Measurements from ENCODE around the gene EPHB1.

The EPHB1 gene

GRCh38 chr3:134807189-134807588 is 12.1 kb downstream of the EPHB1 start:
- TF ChIP-seq EZH2 (IDR thresholded peaks at IDR 0.05) (no peak), FOXP2 (optimal IDR thresholded peaks at IDR 0.05; ENCODE audit: control extremely low read depth, extremely low read length, insufficient read depth) (no peak), POLR2AphosphoS5 (IDR thresholded peaks at IDR 0.05; ENCODE audit: borderline replicate concordance, low read depth, low read length) (no peak)
- no peaks in the 10 kb centered on the region for H3K36me3 ChIP-seq (ENCODE audit: insufficient read depth, low read length)
- H3K27ac ChIP-seq, result no peak overlapping the region
- no peaks in the 10 kb centered on the region for H3K9me3 ChIP-seq (ENCODE audit: low read depth, low read length)
- H3K9ac ChIP-seq (ENCODE audit: insufficient read length), result no peak overlapping the region
- DNase-seq (ENCODE audit: low read depth, low spot score), result no peak
- H3K4me3 ChIP-seq, result no peak overlapping the region

GRCh38 chr3:134808835-134809234 is 13.8 kb downstream of the EPHB1 start:
- DNase-seq (ENCODE audit: low read depth, low spot score), result no peak
- H3K9me3 ChIP-seq (ENCODE audit: low read depth, low read length), result no peaks in the 10 kb centered on the region
- TF ChIP-seq FOXP2 (optimal IDR thresholded peaks at IDR 0.05; ENCODE audit: control extremely low read depth, extremely low read length, insufficient read depth) (no peak), POLR2AphosphoS5 (IDR thresholded peaks at IDR 0.05; ENCODE audit: borderline replicate concordance, low read depth, low read length) (no peak), EZH2 (IDR thresholded peaks at IDR 0.05) (no peak)
- H3K36me3 ChIP-seq (ENCODE audit: insufficient read depth, low read length), result no peaks in the 10 kb centered on the region
- H3K27ac ChIP-seq, result no peak overlapping the region
- no peak overlapping the region for H3K9ac ChIP-seq (ENCODE audit: insufficient read length)
- no peak overlapping the region for H3K4me3 ChIP-seq

GRCh38 chr3:134809427-134810051 is 14.5 kb downstream of the EPHB1 start:
- no peak overlapping the region for H3K27ac ChIP-seq
- no peak for DNase-seq (ENCODE audit: low read depth, low spot score)

GRCh38 chr3:134810052-134810435 is 15.0 kb downstream of the EPHB1 start:
- no peaks in the 10 kb centered on the region for H3K9me3 ChIP-seq (ENCODE audit: low read depth, low read length)
- TF ChIP-seq EZH2 (IDR thresholded peaks at IDR 0.05) (no peak), POLR2AphosphoS5 (IDR thresholded peaks at IDR 0.05; ENCODE audit: borderline replicate concordance, low read depth, low read length) (no peak), FOXP2 (optimal IDR thresholded peaks at IDR 0.05; ENCODE audit: control extremely low read depth, extremely low read length, insufficient read depth) (no peak)

More at GRCh38 chr3:134809427-134810051, 14.5 kb downstream of the EPHB1 start:
- Histone ChIP-seq H3K9ac (ENCODE audit: insufficient read length) (no peak overlapping the region), H3K9me3 (ENCODE audit: low read depth, low read length) (no peaks in the 10 kb centered on the region), H3K4me3 (no peak overlapping the region), H3K36me3 (ENCODE audit: insufficient read depth, low read length) (no peaks in the 10 kb centered on the region)
- TF ChIP-seq FOXP2 (optimal IDR thresholded peaks at IDR 0.05; ENCODE audit: control extremely low read depth, extremely low read length, insufficient read depth) (no peak), EZH2 (IDR thresholded peaks at IDR 0.05) (no peak), POLR2AphosphoS5 (IDR thresholded peaks at IDR 0.05; ENCODE audit: borderline replicate concordance, low read depth, low read length) (no peak)

GRCh38 chr3:134810850-134811249 is 15.8 kb downstream of the EPHB1 start:
- Histone ChIP-seq H3K9me3 (ENCODE audit: low read depth, low read length) (no peaks in the 10 kb centered on the region), H3K4me3 (no peak overlapping the region), H3K27ac (no peak overlapping the region), H3K36me3 (ENCODE audit: insufficient read depth, low read length) (no peaks in the 10 kb centered on the region), H3K9ac (ENCODE audit: insufficient read length) (no peak overlapping the region)
- no peak for DNase-seq (ENCODE audit: low read depth, low spot score)
- TF ChIP-seq POLR2AphosphoS5 (IDR thresholded peaks at IDR 0.05; ENCODE audit: borderline replicate concordance, low read depth, low read length), result no peak
- no peak for TF ChIP-seq EZH2 (IDR thresholded peaks at IDR 0.05)
- TF ChIP-seq FOXP2 (optimal IDR thresholded peaks at IDR 0.05; ENCODE audit: control extremely low read depth, extremely low read length, insufficient read depth), result no peak

More at GRCh38 chr3:134810052-134810435, 15.0 kb downstream of the EPHB1 start:
- H3K27ac ChIP-seq, result no peak overlapping the region
- DNase-seq (ENCODE audit: low read depth, low spot score), result no peak
- H3K4me3 ChIP-seq, result no peak overlapping the region
- no peak overlapping the region for H3K9ac ChIP-seq (ENCODE audit: insufficient read length)
- H3K36me3 ChIP-seq (ENCODE audit: insufficient read depth, low read length), result no peaks in the 10 kb centered on the region

- H3K36me3 ChIP-seq (ENCODE audit: insufficient read depth, low read length), result no peaks in the 10 kb centered on the region
- no peak overlapping the region for H3K9ac ChIP-seq (ENCODE audit: insufficient read length)
- no peak overlapping the region for H3K27ac ChIP-seq
- H3K4me3 ChIP-seq, result no peak overlapping the region
- no peak for TF ChIP-seq EZH2 (IDR thresholded peaks at IDR 0.05)
- TF ChIP-seq POLR2AphosphoS5 (IDR thresholded peaks at IDR 0.05; ENCODE audit: borderline replicate concordance, low read depth, low read length), result no peak
- no peak for TF ChIP-seq FOXP2 (optimal IDR thresholded peaks at IDR 0.05; ENCODE audit: control extremely low read depth, extremely low read length, insufficient read depth)
- no peak for DNase-seq (ENCODE audit: low read depth, low spot score)
- no peaks in the 10 kb centered on the region for H3K9me3 ChIP-seq (ENCODE audit: low read depth, low read length)
Measured at GRCh38 chr3:134813618-134814017, 18.6 kb downstream of the EPHB1 start.

GRCh38 chr3:134815519-134815918 is 20.5 kb downstream of the EPHB1 start:
- Histone ChIP-seq H3K27ac (no peak overlapping the region), H3K36me3 (ENCODE audit: insufficient read depth, low read length) (no peaks in the 10 kb centered on the region), H3K9me3 (ENCODE audit: low read depth, low read length) (no peaks in the 10 kb centered on the region), H3K4me3 (no peak overlapping the region), H3K9ac (ENCODE audit: insufficient read length) (no peak overlapping the region)
- no peak for TF ChIP-seq FOXP2 (optimal IDR thresholded peaks at IDR 0.05; ENCODE audit: control extremely low read depth, extremely low read length, insufficient read depth)
- no peak for DNase-seq (ENCODE audit: low read depth, low spot score)

GRCh38 chr3:134816623-134817022 is 21.6 kb downstream of the EPHB1 start:
- Histone ChIP-seq H3K9ac (ENCODE audit: insufficient read length) (no peak overlapping the region), H3K9me3 (ENCODE audit: low read depth, low read length) (no peaks in the 10 kb centered on the region), H3K36me3 (ENCODE audit: insufficient read depth, low read length) (no peaks in the 10 kb centered on the region), H3K4me3 (no peak overlapping the region), H3K27ac (no peak overlapping the region)
- no peak for DNase-seq (ENCODE audit: low read depth, low spot score)
- TF ChIP-seq POLR2AphosphoS5 (IDR thresholded peaks at IDR 0.05; ENCODE audit: borderline replicate concordance, low read depth, low read length) (no peak), EZH2 (IDR thresholded peaks at IDR 0.05) (no peak), FOXP2 (optimal IDR thresholded peaks at IDR 0.05; ENCODE audit: control extremely low read depth, extremely low read length, insufficient read depth) (no peak)

GRCh38 chr3:134817297-134817696 is 22.2 kb downstream of the EPHB1 start:
- no peak for DNase-seq (ENCODE audit: low read depth, low spot score)
- Histone ChIP-seq H3K9ac (ENCODE audit: insufficient read length) (no peak overlapping the region), H3K27ac (no peak overlapping the region), H3K4me3 (no peak overlapping the region), H3K36me3 (ENCODE audit: insufficient read depth, low read length) (no peaks in the 10 kb centered on the region), H3K9me3 (ENCODE audit: low read depth, low read length) (no peaks in the 10 kb centered on the region)
- no peak for TF ChIP-seq EZH2 (IDR thresholded peaks at IDR 0.05)
- no peak for TF ChIP-seq FOXP2 (optimal IDR thresholded peaks at IDR 0.05; ENCODE audit: control extremely low read depth, extremely low read length, insufficient read depth)
- TF ChIP-seq POLR2AphosphoS5 (IDR thresholded peaks at IDR 0.05; ENCODE audit: borderline replicate concordance, low read depth, low read length), result no peak
